PC-3 (cell line): ENCODE measurements around the gene WDR19. TPM values are rescaled to one million over a fixed set of nuclear protein-coding genes. Genes with fewer than 3 reads are reported as not detected.

Source experiments
- ATAC-seq: fragments of 200-7000 bp; cut with Tn5 transposase; 2 replicates; pipeline ENCODE4 v1.9.1; 2020; ENCODE audit warnings: mild to moderate bottlenecking, moderate library complexity
- BruUV-seq: library from RNA; stranded (reverse); fragments of 400-500 nt; replicated peaks from 2 replicates; lab custom pipeline; 2021; lab: Mats Ljungman, UMichigan
- CTCF ChIA-PET: fragments of 300-600 bp; sonication (Branson Sonifier 250); formaldehyde crosslinking; loops from one replicate; lab custom pipeline; 2022; ENCODE audit warnings: antibody characterized with exemption; lab: Charles Lee
- POLR2A ChIA-PET: fragments of 300-600 bp; sonication (Branson Sonifier 250); formaldehyde crosslinking; loops from one replicate; lab custom pipeline; 2022; ENCODE audit warnings: antibody characterized with exemption; ENCODE audit not compliant: unreplicated experiment; lab: Charles Lee
- DNase-seq: peaks from one replicate; pipeline ENCODE4 v3.0.0-alpha.2; 2015
- H2AFZ ChIP-seq: fragments of 300-600 bp; sonication (generic); 2 replicates; pipeline ENCODE4 v1.6.0; 2016; ENCODE audit warnings: antibody characterized with exemption, low read length
- H3F3A ChIP-seq: fragments of 300-600 bp; sonication (generic); one replicate; pipeline ENCODE4 v1.6.0; 2017; ENCODE audit warnings: antibody characterized with exemption, low read length, control low read depth, mild to moderate bottlenecking; ENCODE audit not compliant: unreplicated experiment
- H3K27ac ChIP-seq: fragments of 300-600 bp; sonication (generic); 2 replicates; pipeline ENCODE4 v1.5.1; 2016; ENCODE audit warnings: mild to moderate bottlenecking, low read length
- H3K27me3 ChIP-seq: fragments of 300-600 bp; sonication (generic); 2 replicates; pipeline ENCODE4 v1.6.1; 2016; ENCODE audit warnings: low read length, mixed read lengths
- H3K36me3 ChIP-seq: fragments of 300-600 bp; sonication (generic); 2 replicates; pipeline ENCODE4 v1.6.1; 2016; ENCODE audit warnings: low read depth, mixed run types, low read length, mixed read lengths
- H3K4me1 ChIP-seq: fragments of 300-600 bp; sonication (generic); 2 replicates; pipeline ENCODE4 v1.5.1; 2016; ENCODE audit warnings: low read length; ENCODE audit not compliant: insufficient read depth
- H3K4me2 ChIP-seq: fragments of 300-600 bp; sonication (generic); 2 replicates; pipeline ENCODE4 v1.6.0; 2016; ENCODE audit warnings: low read length
- H3K4me3 ChIP-seq: fragments of 300-600 bp; sonication (generic); 2 replicates; pipeline ENCODE4 v1.5.1; 2016; ENCODE audit warnings: mild to moderate bottlenecking, low read length, mixed read lengths
- H3K79me2 ChIP-seq: fragments of 300-600 bp; sonication (generic); 2 replicates; pipeline ENCODE4 v1.6.1; 2017; ENCODE audit warnings: low read length, mixed read lengths
- H3K9ac ChIP-seq: fragments of 300-600 bp; sonication (generic); 2 replicates; pipeline ENCODE4 v1.6.0; 2016; ENCODE audit warnings: mild to moderate bottlenecking, low read length
- H3K9me2 ChIP-seq: fragments of 300-600 bp; sonication (generic); replicated peaks from 2 replicates; pipeline ENCODE4 v1.6.1; 2016; ENCODE audit warnings: mixed run types, low read length, mixed read lengths
- H3K9me3 ChIP-seq: fragments of 300-600 bp; sonication (generic); 2 replicates; pipeline ENCODE4 v1.6.1; 2016; ENCODE audit warnings: low read length, mixed read lengths
- H4K20me1 ChIP-seq: fragments of 300-600 bp; sonication (generic); 2 replicates; pipeline ENCODE4 v1.6.1; 2016; ENCODE audit warnings: low read length, mixed read lengths
- CTCF ChIP-seq: fragments of 300-600 bp; sonication (generic); conservative IDR thresholded peaks from 2 replicates; pipeline ENCODE4 v1.5.1; 2017; ENCODE audit warnings: antibody characterized with exemption, low read depth, mild to moderate bottlenecking, low read length
- EZH2 ChIP-seq: fragments of 300-600 bp; sonication (generic); IDR thresholded peaks from one replicate; pipeline ENCODE4 v1.6.1; 2017; ENCODE audit warnings: antibody characterized with exemption, mild to moderate bottlenecking, low read length; ENCODE audit not compliant: unreplicated experiment
- EZH2phosphoT487 ChIP-seq: fragments of 300-600 bp; sonication (generic); IDR thresholded peaks from 2 replicates; pipeline ENCODE4 v1.6.1; 2018; ENCODE audit warnings: mild to moderate bottlenecking, antibody characterized with exemption, low read length, borderline replicate concordance
- intact Hi-C: fragments of 100-400 bp; cut with micrococcal nuclease; formaldehyde crosslinking; loops from 2 replicates; pipeline ENCODE4 v1.9.0; 2023
- total RNA-seq: library from RNA; depleted of rRNA; stranded (reverse); fragments of >200 nt; gene quantifications from 2 replicates; pipeline ENCODE4 v1.2.3, GENCODE V29; 2014

Gene WDR19
- total RNA-seq, 1 experiment from 2014 or later = 11.0 TPM

GRCh38 chr4:39232100-39232499 lies 49.8 kb downstream of the WDR19 start:
- H3K4me1 ChIP-seq = no peaks in the 10 kb centered on the region
- no TSS peak for BruUV-seq
- no peaks in the 10 kb centered on the region for H3K9me3 ChIP-seq
- ATAC-seq (no peak), DNase-seq (no peak)
- H3K4me3 ChIP-seq = no peak overlapping the region
- no peaks in the 10 kb centered on the region for H3F3A ChIP-seq
- no peak overlapping the region for H3K27ac ChIP-seq
- no peaks in the 10 kb centered on the region for H3K9me2 ChIP-seq
- no peak overlapping the region for H3K4me2 ChIP-seq
- intact Hi-C loops = no loop called here
- CTCF ChIA-PET = no interaction called here
- no peaks in the 10 kb centered on the region for H3K27me3 ChIP-seq
- TF ChIP-seq CTCF = no peak
- no peak for TF ChIP-seq EZH2phosphoT487
- no peak for TF ChIP-seq EZH2
- H3K36me3 ChIP-seq = no peaks in the 10 kb centered on the region
- no peaks in the 10 kb centered on the region for H3K79me2 ChIP-seq
- no peak overlapping the region for H3K9ac ChIP-seq
- POLR2A ChIA-PET = no interaction called here
- no peak overlapping the region for H2AFZ ChIP-seq
- no peaks in the 10 kb centered on the region for H4K20me1 ChIP-seq

- Histone ChIP-seq H3K9me2 (no peaks in the 10 kb centered on the region), H3K4me2 (no peak overlapping the region), H3K9ac (no peak overlapping the region), H3K4me3 (no peak overlapping the region), H2AFZ (no peak overlapping the region), H4K20me1 (no peaks in the 10 kb centered on the region), H3K36me3 (no peaks in the 10 kb centered on the region), H3K27ac (no peak overlapping the region), H3K27me3 (no peaks in the 10 kb centered on the region), H3K4me1 (no peaks in the 10 kb centered on the region), H3F3A (no peaks in the 10 kb centered on the region), H3K9me3 (no peaks in the 10 kb centered on the region), H3K79me2 (no peaks in the 10 kb centered on the region)
- ChIA-PET POLR2A (no interaction called here), CTCF (no interaction called here)
- TF ChIP-seq CTCF (no peak), EZH2 (no peak), EZH2phosphoT487 (no peak)
- DNase-seq = no peak
- ATAC-seq = no peak
- intact Hi-C loops = no loop called here
- no TSS peak for BruUV-seq
Observed at GRCh38 chr4:39233114-39233513, 50.8 kb downstream of the WDR19 start.

GRCh38 chr4:39233783-39234182 lies 51.5 kb downstream of the WDR19 start:
- H3K9ac ChIP-seq = no peak overlapping the region
- no peak for ATAC-seq
- ChIA-PET POLR2A (no interaction called here), CTCF (no interaction called here)
- no peaks in the 10 kb centered on the region for H3K4me1 ChIP-seq
- no peaks in the 10 kb centered on the region for H3F3A ChIP-seq
- no peak overlapping the region for H2AFZ ChIP-seq
- H4K20me1 ChIP-seq = no peaks in the 10 kb centered on the region
- H3K4me2 ChIP-seq = no peak overlapping the region
- H3K9me3 ChIP-seq = no peaks in the 10 kb centered on the region
- H3K27me3 ChIP-seq = no peaks in the 10 kb centered on the region
- intact Hi-C loops = no loop called here
- H3K36me3 ChIP-seq = no peaks in the 10 kb centered on the region
- BruUV-seq = no TSS peak
- no peak overlapping the region for H3K4me3 ChIP-seq
- H3K9me2 ChIP-seq = no peaks in the 10 kb centered on the region
- no peak overlapping the region for H3K27ac ChIP-seq
- no peak for DNase-seq
- no peaks in the 10 kb centered on the region for H3K79me2 ChIP-seq
- TF ChIP-seq EZH2phosphoT487 (no peak), CTCF (no peak), EZH2 (no peak)
